Prostate gland (tissue), 2 donors: ENCODE measurements around the gene RABL3. TPM values are rescaled to one million over a fixed set of nuclear protein-coding genes. Genes with fewer than 3 reads are reported as not detected.

Experiments used
- DNase-seq: peaks from one replicate; pipeline ENCODE4 v3.0.0-alpha.2; 2019; ENCODE audit warnings: low spot score
- H3K27ac ChIP-seq, 2 donors: fragments of 200-600 bp; sonication (generic); 2 replicates each; pipeline ENCODE4 v1.5.1; 2017 to 2019
- H3K27me3 ChIP-seq: fragments of 200-600 bp; sonication (generic); replicated peaks from 2 replicates; pipeline ENCODE4 v1.5.1; 2019; ENCODE audit not compliant: insufficient read depth
- H3K36me3 ChIP-seq, 2 donors: fragments of 200-600 bp; sonication (generic); 1 replicate in 1 of 2; 2 replicates in 1 of 2; pipeline versions ENCODE4 v1.5.1 to v1.8.1; 2017 to 2019
- H3K4me1 ChIP-seq: fragments of 200-600 bp; sonication (generic); replicated peaks from 2 replicates; pipeline ENCODE4 v1.5.1; 2019
- H3K4me3 ChIP-seq, 2 donors: fragments of 200-600 bp; sonication (generic); 2 replicates each; pipeline ENCODE4 v1.5.1; 2017 to 2019
- H3K9me3 ChIP-seq: fragments of 200-600 bp; sonication (generic); 2 replicates; pipeline ENCODE4 v1.5.1; 2017
- POLR2A ChIP-seq: fragments of 450-650 bp; IDR thresholded peaks from one replicate; pipeline ENCODE4 v1.6.1; 2016; ENCODE audit warnings: antibody characterized with exemption, mild to moderate bottlenecking
- POLR2AphosphoS5 ChIP-seq: sonication (generic); formaldehyde crosslinking; IDR thresholded peaks from one replicate; pipeline ENCODE4 v1.6.1; 2017; ENCODE audit warnings: antibody characterized with exemption
- WGBS: methylation state at CpG from one replicate; pipeline ENCODE4 v1.1.5; 2018; 5-methylcytosine and 5-hydroxymethylcytosine counted together
- intact Hi-C: fragments of 100-400 bp; cut with DNase I; formaldehyde crosslinking; loops from one replicate; pipeline ENCODE4 v1.14.2; 2022
- total RNA-seq, 2 donors: library from RNA; depleted of rRNA; stranded (reverse); fragments of >200 nt; gene quantifications; one replicate each; pipeline ENCODE4 v1.1.0, GENCODE V29; 2016
- TF ChIP-seq, protein P1 (sequence below), 4 experiments: fragments of 200-600 bp in 2 of 4; fragments of 450-650 bp in 2 of 4; sonication (generic) in 2 of 4; IDR thresholded peaks; 1 replicate in 3 of 4; 2 replicates in 1 of 4; pipeline ENCODE4 v1.5.1; 2016 to 2019; ENCODE audit warnings: antibody characterized with exemption in 4 of 4, mild to moderate bottlenecking in 2 of 4, moderate library complexity in 2 of 4

Gene RABL3
- total RNA-seq, 2 donors from 2014 or later: 13.5 to 24.2 TPM

DNA sequence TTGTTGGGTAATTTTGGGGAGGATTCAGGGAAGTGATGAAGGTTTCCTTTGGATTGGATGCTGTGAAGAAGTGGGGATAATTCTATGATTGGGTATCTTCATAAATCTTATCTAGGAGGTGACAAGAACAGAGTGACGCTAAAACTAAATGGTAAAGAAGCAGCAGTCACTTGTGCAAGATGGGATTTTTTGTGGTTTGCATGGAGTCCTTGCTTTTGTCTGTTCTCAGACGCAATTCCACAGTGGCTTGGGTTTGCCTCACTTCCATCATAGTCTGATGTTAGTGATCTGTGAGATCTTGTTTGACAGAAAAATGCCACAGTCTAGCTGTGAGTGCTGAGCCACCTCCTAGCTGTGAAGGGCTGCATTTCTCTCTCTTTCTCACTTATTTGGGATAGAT, 27.1 kb upstream of the RABL3 start:
- H3K9me3 ChIP-seq: no peaks in the 10 kb centered on the region
- DNase-seq: no peak
- H3K4me3 ChIP-seq: no peak overlapping the region
- intact Hi-C loops: no loop called here
- no peaks in the 10 kb centered on the region for H3K4me1 ChIP-seq
- no peaks in the 10 kb centered on the region for H3K27me3 ChIP-seq
- H3K36me3 ChIP-seq: no peaks in the 10 kb centered on the region
- TF ChIP-seq POLR2AphosphoS5: no peak
- TF ChIP-seq POLR2A: no peak
- TF ChIP-seq, protein P1, sequence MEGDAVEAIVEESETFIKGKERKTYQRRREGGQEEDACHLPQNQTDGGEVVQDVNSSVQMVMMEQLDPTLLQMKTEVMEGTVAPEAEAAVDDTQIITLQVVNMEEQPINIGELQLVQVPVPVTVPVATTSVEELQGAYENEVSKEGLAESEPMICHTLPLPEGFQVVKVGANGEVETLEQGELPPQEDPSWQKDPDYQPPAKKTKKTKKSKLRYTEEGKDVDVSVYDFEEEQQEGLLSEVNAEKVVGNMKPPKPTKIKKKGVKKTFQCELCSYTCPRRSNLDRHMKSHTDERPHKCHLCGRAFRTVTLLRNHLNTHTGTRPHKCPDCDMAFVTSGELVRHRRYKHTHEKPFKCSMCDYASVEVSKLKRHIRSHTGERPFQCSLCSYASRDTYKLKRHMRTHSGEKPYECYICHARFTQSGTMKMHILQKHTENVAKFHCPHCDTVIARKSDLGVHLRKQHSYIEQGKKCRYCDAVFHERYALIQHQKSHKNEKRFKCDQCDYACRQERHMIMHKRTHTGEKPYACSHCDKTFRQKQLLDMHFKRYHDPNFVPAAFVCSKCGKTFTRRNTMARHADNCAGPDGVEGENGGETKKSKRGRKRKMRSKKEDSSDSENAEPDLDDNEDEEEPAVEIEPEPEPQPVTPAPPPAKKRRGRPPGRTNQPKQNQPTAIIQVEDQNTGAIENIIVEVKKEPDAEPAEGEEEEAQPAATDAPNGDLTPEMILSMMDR (IDR thresholded peaks at IDR 0.05): no peak
- no peak overlapping the region for H3K27ac ChIP-seq
- WGBS: 91% methylated on average over 2 of the region's 2 CpGs

DNA sequence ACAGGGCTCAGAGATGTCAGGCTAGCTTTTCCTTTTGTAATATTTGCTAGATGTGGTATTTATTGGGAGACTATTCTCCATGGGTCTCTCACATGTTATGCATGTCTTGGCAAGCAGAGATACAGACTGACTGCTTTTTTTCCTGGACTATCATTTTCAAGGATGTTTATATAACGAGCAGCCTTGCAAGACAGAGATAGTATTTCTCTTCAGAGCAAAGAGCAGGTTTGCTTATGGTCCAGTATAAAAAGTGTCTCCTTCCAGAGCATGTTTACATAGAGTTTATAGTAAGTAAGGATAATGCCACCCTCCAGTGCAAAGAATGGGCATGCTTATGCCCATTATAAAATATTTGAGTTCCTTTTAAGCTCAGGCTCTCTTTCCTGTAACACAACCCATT, 24.8 kb upstream of the RABL3 start:
- intact Hi-C loops: no loop called here
- Histone ChIP-seq H3K27me3 (no peaks in the 10 kb centered on the region), H3K4me1 (no peaks in the 10 kb centered on the region), H3K36me3 (no peaks in the 10 kb centered on the region), H3K27ac (peak overlapping the region; percentile 30 to 36), H3K4me3 (no peak overlapping the region), H3K9me3 (no peaks in the 10 kb centered on the region)
- WGBS: 14% methylated on average over 1 of the region's 1 CpG
- DNase-seq: peak; percentile 37
- TF ChIP-seq POLR2A: no peak
- peak; percentile 73 for TF ChIP-seq POLR2AphosphoS5
- TF ChIP-seq, protein P1 (IDR thresholded peaks at IDR 0.05): peak in 1 of 4 experiments; percentile 11

DNA sequence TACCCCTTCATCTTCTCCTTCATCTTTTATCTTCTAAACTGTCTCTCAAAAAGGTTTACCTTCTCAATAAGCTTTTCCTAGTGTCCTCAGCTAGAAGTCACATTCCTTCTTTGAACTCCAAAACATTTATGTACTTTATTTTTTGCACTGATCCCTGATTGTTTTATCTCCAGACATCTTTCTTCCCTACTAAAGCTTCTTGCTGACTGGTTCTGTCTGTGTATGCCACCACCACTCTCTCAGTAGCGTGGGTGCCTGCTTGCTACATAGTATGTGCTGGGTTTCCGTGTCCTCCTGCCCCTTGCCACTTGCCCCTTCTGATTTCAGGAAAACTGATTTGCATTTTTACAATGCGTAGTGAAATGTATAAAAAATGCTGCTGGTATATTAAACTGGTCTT, 24.3 kb upstream of the RABL3 start:
- intact Hi-C loops: no loop called here
- Histone ChIP-seq H3K36me3 (no peaks in the 10 kb centered on the region), H3K4me1 (no peaks in the 10 kb centered on the region), H3K4me3 (no peak overlapping the region), H3K9me3 (no peaks in the 10 kb centered on the region), H3K27me3 (no peaks in the 10 kb centered on the region), H3K27ac (peak overlapping the region; percentile 30 to 36)
- DNase-seq: no peak
- WGBS: 69% methylated on average over 3 of the region's 3 CpGs
- TF ChIP-seq POLR2A: no peak
- TF ChIP-seq, protein P1 (IDR thresholded peaks at IDR 0.05): no peak
- TF ChIP-seq POLR2AphosphoS5: no peak

DNA sequence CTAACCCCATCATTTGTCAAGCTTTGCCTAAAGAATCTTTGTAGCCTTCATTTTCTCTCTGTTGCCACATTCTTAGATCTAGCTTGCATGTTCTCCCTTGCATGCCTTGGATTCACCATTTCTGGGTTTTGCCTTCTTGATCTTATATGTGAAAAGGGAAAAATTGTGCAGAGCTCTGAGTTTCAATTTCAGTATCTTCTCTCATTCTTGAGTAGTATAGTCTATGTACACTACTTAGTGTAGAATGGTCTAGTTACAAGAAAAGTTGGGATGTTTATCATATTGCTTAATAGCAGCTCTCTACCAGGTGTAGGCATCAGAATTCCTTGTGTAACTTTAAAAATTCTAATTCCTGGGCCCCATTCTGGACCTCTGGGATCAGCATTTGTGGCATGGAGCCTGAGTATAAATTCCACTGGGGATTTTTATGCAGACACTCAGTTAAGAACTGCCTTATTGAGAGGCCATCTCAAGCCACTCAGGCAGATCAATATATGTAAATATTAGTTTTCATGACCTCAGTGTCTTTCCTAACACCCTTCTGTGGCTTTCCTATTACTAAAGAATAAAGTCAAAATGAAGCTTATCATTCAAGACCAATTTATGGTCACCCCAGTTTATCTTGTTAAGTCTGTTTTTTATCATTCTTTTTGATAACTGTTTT, 23.6 kb upstream of the RABL3 start:
- H3K36me3 ChIP-seq: no peaks in the 10 kb centered on the region
- intact Hi-C loops: no loop called here
- no peak for DNase-seq
- no peaks in the 10 kb centered on the region for H3K9me3 ChIP-seq
- peak overlapping the region; percentile 30 to 36 for H3K27ac ChIP-seq
- TF ChIP-seq POLR2A: no peak
- no peak for TF ChIP-seq POLR2AphosphoS5
- TF ChIP-seq, protein P1 (IDR thresholded peaks at IDR 0.05): no peak
- H3K4me3 ChIP-seq: no peak overlapping the region
- H3K4me1 ChIP-seq: no peaks in the 10 kb centered on the region
- no peaks in the 10 kb centered on the region for H3K27me3 ChIP-seq

DNA sequence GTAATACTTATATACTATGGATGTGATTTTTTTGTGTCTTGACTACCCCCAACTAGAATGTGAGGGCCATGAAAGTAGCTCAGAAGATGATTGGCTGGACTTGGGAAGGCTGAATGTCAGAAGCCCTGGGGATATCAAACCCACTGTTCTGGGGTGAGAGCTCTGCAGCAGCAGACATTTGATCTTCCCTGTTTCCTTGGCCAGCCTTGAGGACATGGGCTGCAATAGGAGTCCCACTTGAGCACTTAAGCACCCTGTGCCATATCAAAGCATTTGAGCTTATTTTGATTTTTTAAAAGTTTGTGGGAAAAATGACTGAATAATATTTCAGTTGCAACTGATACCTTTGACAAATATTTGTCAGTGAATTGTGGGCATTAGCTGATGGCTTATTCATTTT, 21.9 kb upstream of the RABL3 start:
- Histone ChIP-seq H3K27me3 (no peaks in the 10 kb centered on the region), H3K4me1 (no peaks in the 10 kb centered on the region), H3K4me3 (no peak overlapping the region), H3K27ac (no peak overlapping the region), H3K9me3 (no peaks in the 10 kb centered on the region), H3K36me3 (no peaks in the 10 kb centered on the region)
- intact Hi-C loops: no loop called here
- TF ChIP-seq POLR2AphosphoS5: no peak
- TF ChIP-seq, protein P1 (IDR thresholded peaks at IDR 0.05): no peak
- TF ChIP-seq POLR2A: no peak
- no peak for DNase-seq
